ENCODE data around the gene OSCP1. TPM values are rescaled to one million over a fixed set of nuclear protein-coding genes. Genes with fewer than 3 reads are reported as not detected.
A peak's percentile ranks its signal among the peaks of the same experiment; 100 is the strongest.

The OSCP1 gene
- total RNA-seq, 1 donor from 2014 or later, result 6.5 TPM

DNA sequence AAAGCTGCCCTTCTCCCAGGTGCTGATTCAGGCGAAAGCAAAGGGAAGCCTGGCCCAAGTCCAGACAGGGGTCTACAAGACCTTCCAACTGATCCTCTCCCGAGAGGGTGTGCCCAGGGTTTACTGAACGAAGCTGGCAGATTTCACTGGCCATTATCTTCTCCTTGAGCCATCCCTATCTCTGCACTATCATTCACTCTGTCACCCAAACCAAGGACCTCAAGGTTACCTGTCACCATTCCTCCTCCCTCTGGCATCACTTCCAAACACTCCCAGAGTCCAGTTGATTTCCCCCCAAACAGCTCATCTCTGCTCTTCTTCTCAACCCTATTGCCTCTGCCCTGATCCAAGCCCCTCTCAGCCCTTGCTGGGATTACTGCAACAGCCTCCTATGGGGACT is 69.5 kb downstream of the OSCP1 start:
- DNase-seq, result no peak

DNA sequence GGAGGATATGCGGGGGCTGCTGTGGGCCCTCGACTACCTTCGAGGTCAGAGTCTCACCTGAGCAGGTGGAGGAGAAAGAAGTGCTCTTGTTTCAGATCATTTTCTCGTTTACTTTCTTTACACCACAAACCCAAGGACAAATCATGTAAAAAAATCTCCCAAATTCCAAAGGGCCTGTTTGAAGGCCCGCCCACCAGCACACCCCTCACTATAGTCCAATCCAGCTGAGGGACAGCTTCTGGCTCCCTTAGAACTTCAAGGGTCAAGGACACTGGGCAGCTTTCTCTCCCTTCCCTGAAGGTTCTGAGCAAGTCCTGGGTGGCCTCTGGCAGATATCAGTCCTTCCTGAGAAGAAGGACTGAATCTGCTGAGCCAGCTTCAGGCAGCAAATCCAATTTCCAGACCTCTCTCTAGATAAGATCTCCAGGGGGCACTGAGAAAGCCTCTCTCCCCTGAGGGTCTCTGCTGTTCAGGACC is 70.1 kb downstream of the OSCP1 start:
- no peak for DNase-seq

DNA sequence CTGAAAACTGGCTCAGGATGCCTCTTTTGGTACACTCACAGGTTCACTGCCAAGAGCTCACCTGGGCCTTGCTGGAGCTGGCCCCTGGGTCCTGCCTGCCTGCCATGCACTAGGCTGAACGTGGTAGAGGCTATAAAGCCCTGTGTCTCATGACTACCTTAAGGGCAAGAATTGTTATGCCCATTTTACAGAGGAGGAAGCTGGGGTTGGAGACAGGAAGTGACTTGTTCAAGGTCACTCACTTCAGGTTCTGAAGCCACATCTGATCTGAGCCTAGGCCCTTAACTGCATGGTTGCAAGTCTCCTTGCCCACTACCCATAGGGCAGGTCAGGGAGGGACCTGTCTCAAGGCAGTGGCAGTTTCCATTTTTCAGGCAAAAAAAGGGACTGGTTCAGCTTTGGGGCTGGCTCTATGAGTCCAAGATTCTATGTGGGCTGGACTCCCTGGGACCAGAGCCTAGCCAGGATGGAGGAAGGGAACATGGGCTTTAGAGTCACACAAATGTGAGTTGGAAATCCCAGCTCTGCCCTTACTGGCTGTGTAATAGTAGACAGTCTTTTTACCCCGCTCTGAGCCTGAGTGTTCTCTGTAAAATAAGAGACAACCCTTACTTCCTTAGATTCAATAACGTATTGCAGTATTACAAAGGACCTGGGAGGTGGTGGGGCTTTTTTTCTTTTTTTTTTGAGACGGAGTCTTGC is 72.3 kb downstream of the OSCP1 start:
- DNase-seq, result no peak

DNA sequence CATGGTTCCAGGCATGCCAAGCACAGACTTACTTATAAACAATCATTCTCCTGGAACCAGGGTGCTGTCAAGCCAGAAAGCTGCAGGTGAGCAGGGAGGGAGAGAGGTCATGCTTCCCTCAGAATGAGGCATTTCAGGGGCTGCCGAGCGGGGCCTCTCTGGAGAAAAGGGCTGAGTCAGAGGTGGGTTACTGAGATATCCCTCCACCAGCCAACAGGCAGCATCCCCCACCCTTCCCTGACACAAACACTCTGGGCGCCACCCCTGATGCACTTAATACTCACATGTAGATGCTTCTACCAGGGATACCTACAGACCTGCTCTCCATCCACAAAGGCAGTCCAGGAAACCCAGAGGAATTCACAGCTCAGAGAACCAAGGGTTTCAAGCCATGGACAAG is 77.6 kb downstream of the OSCP1 start:
- no peak for DNase-seq

DNA sequence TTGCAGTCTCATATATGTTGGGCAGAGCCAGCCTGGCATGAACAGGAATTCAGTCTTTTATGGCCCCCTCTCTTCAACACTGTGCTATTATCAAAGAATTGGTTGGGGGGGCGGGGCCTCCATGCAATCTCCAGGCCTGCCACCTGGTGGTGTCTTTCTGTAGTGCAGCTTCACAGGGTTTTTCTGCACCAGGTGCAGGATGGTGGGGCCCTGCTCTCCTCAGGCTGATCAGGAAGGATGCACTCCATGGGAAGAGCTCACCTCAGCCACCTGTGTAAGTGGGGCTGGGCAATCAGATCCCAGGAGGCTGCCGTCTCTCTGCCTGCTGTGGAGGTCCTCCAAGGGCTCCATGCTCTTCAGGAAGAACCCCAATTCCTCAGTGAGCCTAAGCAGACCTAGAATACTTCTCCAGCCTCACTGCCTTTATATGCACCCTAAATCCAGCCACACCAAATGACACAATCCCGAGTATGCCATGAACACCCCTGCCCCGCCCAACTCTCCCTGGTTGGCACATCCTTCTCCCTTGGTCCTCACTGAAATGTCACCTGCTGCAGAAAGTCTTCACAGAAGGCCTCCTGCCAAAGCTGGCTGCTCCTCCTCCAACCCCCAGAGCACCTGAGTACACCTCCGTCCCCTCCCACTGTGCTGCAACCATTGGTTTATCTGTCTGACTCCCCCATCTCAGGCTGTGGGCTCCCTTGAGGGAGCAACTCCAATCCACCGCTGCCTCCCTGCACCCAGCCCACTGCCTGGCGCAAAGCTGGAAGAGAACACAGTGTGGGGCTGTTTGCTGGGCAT is 81.0 kb downstream of the OSCP1 start:
- peak; percentile 86 for DNase-seq

Other genes starting within 250 kb of the OSCP1 start
- 96.0 and 151 TPM in 2 replicates for gene THRAP3, start 226.0 kb downstream of the OSCP1 start, total RNA-seq
- gene SH3D21, start 144.1 kb downstream of the OSCP1 start, total RNA-seq, result 0.74 and 1.5 TPM in 2 replicates
- 105 and 192 TPM in 2 replicates for gene EVA1B, start 126.8 kb downstream of the OSCP1 start, total RNA-seq
- gene STK40, start 64.5 kb downstream of the OSCP1 start, total RNA-seq, result 20.4 and 57.0 TPM in 2 replicates
- 9.9 and 13.0 TPM in 2 replicates for gene LSM10, start 52.5 kb downstream of the OSCP1 start, total RNA-seq
- gene MRPS15, start 13.9 kb upstream of the OSCP1 start, total RNA-seq, result 57.7 and 88.7 TPM in 2 replicates
- gene CSF3R, start 32.5 kb upstream of the OSCP1 start, total RNA-seq, result not detected in 2 replicates

Measured in dermis blood vessel endothelial cell (primary cell).